GM21717 (cell line): ENCODE data around the gene ACACA.

Source experiments
- ATAC-seq: cut with Tn5 transposase; IDR thresholded peaks from one replicate; pipeline ENCODE4 v1.9.1; 2021; ENCODE audit warnings: mild to moderate bottlenecking, moderate library complexity; ENCODE audit not compliant: unreplicated experiment

The ACACA gene

DNA sequence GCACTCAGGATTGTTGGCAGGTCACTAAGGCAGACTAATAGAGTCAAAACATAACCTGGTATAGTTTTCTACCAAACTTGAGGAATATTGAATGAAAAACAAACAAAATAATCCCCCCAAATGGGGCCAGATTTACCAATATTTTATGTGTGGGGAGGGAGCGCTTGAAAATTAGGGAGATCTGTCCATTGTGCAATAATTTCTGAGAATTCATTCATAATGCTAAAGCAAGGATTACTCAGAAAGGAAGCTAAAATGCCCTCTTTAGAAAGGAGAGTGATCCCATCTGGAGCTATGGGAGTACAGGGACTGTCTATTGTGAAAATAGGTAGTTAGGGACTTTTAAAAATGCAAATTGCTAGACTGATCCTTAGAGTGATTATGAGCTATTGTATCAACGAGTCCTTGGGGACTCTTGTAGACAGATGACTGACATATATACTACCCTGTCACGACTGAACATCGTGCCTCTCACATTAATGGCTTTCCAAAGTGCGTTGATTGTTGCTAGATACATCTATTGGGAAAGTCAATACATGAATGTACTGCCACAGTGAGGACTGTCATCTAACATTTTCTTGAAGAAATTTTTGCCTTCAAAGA lies 264.2 kb downstream of the ACACA start:
- ATAC-seq = no peak

DNA sequence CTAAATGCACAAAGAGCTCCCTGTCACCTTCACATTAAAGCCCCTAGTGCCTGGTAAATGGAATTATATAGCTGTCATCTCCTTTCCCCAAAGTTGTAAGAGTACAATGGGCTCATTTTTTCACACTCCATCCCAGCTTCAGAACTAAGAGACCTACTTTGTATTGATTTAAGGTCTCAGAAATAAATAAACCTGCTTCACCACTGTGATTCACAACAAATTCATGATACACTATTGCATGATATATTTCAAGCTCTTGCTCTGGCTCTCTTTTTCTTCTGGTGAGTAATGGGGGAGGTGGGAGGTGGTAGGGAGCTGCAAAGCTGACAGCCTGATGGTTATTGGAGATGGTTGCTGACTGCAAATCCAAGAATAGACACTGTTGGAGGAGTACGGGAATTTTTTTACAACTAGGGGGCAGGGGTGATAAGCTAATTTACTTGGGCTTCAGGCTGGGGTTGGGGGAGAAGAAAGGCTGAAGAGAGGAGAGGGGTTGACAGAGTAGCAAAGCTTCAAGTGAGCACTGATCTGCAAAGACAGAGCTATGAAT lies 268.0 kb downstream of the ACACA start:
- no peak for ATAC-seq

- ATAC-seq = no peak
These were observed 268.6 kb downstream of the ACACA start for GRCh38 chr17:37137906-37138514.

- no peak for ATAC-seq
These were observed 269.5 kb downstream of the ACACA start for GRCh38 chr17:37137070-37137610.

- no peak for ATAC-seq
These were observed 271.1 kb downstream of the ACACA start for GRCh38 chr17:37135576-37135975.

- no peak for ATAC-seq
These were observed 272.6 kb downstream of the ACACA start for GRCh38 chr17:37134050-37134449.

GRCh38 chr17:37133136-37133535 lies 273.5 kb downstream of the ACACA start:
- ATAC-seq = no peak

DNA sequence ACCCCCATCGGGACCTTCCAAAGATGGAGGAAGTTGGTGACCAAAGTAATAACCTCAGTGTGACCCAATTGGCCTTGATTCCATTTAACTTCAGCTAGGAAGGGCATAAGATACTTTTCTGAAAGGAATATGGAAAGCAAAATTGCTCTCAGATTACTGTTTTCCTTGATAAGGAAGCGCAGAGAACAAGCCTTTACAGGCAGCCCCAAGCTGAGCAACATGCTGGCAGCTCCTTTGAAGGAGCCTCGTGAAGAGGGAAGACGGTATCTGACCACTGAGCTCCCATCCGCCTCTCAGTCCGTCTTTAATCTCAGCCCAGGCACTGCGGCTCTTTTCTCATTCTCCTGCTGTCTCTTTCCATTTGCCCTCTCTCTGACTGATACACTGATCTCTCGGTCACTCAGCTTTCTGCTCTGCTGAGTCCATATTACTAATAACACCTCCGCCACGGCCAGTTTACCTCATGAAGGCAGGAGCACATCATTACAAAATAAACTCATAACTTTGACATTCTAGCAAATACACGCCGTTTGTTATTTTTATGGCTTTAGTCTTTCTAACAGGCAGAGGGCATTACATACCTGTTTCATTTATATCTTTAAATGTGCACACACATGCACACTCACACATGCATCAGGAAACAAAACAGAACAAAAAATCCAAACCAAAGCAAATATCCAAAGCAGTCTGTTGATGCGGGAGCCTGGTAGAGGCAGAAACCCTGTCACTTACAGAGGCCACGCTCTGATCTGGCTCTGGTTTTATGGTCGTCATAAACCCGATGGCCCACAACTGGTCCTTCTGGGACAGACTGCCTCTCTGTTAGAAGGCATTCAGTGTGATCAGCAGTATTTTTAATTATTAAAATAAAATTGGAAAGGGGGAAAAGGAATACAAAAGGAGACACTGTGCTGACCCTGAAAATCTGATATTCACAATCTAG lies 274.7 kb downstream of the ACACA start:
- no peak for ATAC-seq

DNA sequence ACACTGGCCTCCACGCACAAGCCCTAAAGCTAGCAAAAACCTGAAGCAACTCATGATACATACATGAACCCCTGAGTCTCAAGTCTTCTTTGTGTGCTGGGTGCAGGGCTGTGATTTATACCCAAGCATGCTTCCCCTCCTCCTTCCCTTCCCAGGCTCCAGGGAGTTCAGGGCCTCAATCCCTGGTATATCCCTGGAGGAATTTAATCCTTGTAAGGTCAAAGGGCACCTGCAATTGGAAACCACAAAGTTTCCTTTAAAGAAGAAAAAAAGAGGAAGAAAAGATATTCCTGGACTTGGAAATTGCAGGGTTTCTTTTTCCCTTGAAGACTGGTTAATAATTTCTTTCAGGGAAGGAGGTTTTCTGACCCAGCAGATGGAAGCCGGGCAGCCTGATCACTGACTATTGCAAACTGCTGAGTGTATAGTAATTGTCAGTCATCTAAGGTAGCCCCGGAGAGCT lies 275.6 kb downstream of the ACACA start:
- ATAC-seq = no peak

GRCh38 chr17:37124821-37125173 lies 281.8 kb downstream of the ACACA start:
- no peak for ATAC-seq

DNA sequence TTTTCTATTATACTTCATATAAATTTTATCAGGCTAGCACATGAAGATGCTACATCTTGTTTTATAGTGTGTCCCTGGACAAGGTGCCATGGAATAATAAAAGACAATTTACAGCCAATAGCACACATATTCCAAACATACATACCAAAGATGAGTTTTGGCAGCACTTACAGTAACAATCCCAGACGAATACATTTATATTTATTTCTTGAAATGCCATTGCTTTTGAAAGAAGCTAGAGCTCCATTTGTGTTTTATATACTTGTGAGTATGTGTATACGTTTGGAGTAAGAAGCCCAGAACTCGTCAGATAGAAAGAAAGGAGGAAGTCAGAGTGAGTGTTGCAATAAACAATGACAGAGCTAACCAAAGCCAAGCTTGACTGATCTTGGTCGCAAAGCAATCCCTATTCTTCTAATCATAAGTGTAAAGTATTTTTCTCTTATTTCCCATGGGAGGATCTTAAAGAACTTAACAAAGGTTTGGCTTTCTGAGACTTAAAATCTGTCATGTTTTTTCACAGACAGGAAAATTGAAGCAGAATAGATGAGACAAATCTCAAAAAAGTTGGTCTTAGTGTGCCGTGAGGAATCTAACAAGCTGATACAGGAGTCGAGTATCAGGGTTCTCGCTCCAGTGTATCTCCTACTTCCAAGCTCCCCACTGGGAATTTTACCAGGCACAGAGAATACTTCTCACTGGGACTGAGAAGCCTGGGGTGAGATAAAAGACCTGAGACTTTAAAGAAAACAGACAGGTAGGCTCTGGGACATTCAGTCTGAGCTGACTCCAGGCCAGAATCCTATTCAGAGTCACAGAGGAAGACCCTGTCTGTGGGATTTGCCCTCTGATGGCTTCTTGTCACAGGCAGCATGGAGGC lies 282.5 kb downstream of the ACACA start:
- no peak for ATAC-seq

GRCh38 chr17:37123386-37123785 lies 283.2 kb downstream of the ACACA start:
- ATAC-seq = no peak

DNA sequence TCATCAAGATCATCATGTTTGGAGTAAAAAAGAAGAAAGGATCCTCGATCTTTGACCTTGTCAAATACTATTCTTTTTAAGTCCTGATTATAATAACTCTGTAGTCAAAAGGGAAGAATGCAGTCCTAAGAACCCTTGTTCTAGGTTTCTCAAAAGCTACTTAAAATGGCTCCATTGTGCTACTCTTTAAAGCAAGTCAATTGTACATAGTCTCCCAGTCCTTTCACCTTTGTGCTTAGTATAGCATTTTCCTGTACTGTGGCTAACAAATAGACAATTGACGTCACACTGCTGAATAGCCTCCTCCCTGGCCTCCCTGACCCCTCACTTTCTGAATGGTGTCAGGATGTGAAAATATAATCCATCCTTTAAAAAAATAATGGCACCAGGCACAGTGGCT lies 285.0 kb downstream of the ACACA start:
- no peak for ATAC-seq

DNA sequence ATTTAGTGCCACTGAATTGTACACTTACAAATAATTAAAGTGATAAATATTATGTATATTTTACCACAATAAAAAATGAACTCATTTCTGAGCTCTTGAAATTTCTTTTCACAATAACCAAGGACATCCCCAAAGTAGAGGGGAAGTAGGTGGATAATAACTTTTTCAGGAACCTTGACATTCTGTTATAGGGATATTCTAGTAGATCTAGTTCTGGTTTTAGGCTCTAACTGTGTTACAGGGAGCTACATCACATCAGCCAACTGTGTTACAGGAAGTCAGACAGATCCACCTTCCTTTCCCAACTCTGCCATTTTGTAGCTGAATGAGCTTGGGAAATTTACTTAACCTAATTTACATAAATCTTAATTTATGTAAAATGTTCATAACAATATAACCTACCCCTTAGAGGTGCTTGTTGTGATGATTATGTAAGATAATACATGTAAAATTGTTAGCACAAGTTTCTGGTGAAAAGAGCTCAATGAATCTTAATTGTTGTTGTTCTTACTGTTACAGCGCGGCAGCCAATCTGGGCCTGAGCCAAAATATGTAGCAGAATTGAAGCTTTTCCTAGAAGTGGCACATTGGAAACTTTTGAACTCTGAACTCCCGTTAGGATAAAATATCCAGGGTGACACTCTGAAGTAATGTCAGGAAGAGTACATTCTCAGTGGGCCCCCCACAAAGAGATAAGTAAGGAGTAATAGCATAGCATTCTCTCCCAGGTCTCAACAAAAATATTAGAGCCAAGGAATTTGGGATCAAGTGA lies 288.1 kb downstream of the ACACA start:
- no peak for ATAC-seq

DNA sequence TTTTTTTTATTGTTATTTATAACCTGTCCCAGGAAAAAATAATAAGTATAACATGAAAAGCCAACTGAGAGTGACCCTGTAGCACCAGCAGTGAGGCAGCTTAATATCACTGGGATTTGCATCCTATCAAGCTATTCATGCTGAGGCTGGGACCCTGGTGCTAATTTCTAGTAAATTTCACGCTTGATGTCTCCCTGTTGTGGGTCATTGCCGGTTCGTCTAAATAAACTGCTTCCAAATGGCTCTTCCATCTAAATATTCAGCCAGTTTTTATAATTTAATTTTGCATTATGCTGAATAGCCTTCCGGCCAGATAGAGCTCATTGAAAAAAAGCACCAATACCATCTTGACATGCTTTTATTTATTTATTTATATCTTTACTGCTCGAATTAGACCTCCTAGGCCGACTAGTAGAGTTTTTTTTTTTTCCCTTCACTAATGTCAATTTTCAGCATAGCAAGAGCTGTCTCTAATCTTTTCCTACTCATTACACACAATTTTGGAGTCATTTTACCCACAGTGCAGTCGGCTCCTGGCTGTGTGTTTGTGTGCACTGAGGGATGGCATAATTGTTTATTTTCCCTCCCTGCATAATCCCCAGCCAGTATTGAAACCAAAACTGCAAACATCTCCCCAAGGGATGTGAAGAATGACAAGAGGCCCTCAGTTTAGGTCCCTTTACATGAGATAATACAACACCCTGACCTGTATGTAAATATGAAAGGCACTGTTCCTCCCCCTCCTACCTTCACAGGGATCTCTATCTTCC lies 289.1 kb downstream of the ACACA start:
- ATAC-seq = no peak

DNA sequence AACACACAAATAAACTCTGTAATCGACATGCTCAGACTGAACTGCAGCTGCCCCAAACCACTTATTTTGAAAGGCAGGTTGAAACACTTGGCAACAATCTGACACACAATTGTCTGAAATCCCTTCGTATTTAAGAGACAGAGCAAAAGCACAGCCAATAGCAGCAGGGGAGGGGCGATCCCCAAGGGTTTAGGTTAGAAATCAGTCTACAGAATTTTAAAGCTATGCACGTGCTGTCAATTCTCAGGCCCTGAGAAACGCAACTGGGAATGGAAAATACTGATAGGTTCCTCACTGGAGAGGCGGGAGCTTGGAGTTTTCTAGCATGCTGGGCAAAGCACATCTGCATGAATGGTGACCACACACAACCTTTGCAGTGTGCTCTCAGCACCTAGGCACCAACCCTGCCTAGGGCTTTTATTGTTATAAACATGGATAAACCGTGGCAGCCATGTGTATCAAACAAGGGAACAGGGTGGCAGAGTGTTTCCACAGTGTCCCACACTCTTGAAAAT lies 289.9 kb downstream of the ACACA start:
- no peak for ATAC-seq

GRCh38 chr17:37111329-37111728 lies 295.3 kb downstream of the ACACA start:
- no peak for ATAC-seq

GRCh38 chr17:37110746-37111145 lies 295.9 kb downstream of the ACACA start:
- ATAC-seq = no peak
